Measurements from ENCODE around the gene EPS8L1. TPM values are rescaled to one million over a fixed set of nuclear protein-coding genes. Genes with fewer than 3 reads are reported as not detected.
"Not testable (repeated sequence)": the region's sequence is repeated elsewhere in the genome, so short reads cannot be mapped to it uniquely, and the experiment has no call there.

The EPS8L1 gene
- total RNA-seq (under 1 TPM in 1 of 4 donors, not detected in 3; 0.28 TPM), polyA plus RNA-seq (10 to 100 TPM; 36.3 to 77.8 (median 37.8) TPM)

DNA sequence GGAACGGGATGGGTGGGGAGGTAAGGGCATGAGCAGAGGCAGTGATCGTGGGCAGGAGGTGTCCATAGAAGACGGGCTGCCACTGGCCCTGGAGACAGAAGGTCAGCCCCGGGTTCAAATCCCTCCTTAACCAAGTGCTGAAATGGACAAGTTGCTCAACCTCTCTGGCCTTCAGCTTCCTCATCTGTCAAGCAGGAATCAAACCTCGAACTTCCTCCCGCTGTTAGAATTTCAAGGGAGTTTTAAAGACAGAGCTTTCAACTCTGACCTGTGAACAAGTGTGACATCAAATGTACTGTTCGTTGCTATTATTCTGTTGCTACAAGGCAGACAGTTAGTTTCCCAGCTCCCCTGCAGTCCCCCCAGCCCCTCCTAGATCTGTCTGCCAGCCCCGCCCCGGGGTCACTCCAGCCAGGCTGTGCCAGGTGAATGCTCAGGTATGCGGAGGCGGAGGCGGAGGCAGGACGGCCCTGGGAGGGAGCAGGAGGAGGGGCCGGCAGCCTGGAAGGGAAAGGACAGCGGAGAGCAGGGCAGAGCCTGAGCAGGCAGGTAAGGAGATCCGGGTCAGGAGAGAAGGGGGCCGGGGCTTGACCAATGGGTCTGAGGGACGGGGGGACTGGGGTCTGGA, at the start of gene EPS8L1:
EPS8L1 (plus strand) TSS at position 499 of the 628 bp plus-strand sequence. CDS start 576 bp downstream, outside the sequence.
- DNase-seq, result no peak
- H3K4me1 ChIP-seq, result peaks cover 0 to 8% (median 7%) of the 10 kb centered on the region in 4 donors
- H3K27me3 ChIP-seq, result peaks cover 29 to 84% (median 59%) of the 10 kb centered on the region in 3 donors
- 15 to 38% methylated on average over 18 of the region's 18 CpGs for WGBS, 2 donors
- intact Hi-C loops (cut with DNase I), result no loop called here
- no peaks in the 10 kb centered on the region for H3K9me3 ChIP-seq
- H3K4me3 ChIP-seq, result no peak within 1 kb of the TSS
- no peak within 1 kb of the TSS for H3K27ac ChIP-seq
- H3K36me3 ChIP-seq, result no peaks in the 10 kb centered on the region
- no peak for TF ChIP-seq POLR2AphosphoS5 (IDR thresholded peaks at IDR 0.05)
- TF ChIP-seq, protein P1, sequence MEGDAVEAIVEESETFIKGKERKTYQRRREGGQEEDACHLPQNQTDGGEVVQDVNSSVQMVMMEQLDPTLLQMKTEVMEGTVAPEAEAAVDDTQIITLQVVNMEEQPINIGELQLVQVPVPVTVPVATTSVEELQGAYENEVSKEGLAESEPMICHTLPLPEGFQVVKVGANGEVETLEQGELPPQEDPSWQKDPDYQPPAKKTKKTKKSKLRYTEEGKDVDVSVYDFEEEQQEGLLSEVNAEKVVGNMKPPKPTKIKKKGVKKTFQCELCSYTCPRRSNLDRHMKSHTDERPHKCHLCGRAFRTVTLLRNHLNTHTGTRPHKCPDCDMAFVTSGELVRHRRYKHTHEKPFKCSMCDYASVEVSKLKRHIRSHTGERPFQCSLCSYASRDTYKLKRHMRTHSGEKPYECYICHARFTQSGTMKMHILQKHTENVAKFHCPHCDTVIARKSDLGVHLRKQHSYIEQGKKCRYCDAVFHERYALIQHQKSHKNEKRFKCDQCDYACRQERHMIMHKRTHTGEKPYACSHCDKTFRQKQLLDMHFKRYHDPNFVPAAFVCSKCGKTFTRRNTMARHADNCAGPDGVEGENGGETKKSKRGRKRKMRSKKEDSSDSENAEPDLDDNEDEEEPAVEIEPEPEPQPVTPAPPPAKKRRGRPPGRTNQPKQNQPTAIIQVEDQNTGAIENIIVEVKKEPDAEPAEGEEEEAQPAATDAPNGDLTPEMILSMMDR (IDR thresholded peaks at IDR 0.05), result no peak
- no peak for TF ChIP-seq POLR2A (IDR thresholded peaks at IDR 0.05)
- no peak for TF ChIP-seq EP300 (IDR thresholded peaks at IDR 0.05)

DNA sequence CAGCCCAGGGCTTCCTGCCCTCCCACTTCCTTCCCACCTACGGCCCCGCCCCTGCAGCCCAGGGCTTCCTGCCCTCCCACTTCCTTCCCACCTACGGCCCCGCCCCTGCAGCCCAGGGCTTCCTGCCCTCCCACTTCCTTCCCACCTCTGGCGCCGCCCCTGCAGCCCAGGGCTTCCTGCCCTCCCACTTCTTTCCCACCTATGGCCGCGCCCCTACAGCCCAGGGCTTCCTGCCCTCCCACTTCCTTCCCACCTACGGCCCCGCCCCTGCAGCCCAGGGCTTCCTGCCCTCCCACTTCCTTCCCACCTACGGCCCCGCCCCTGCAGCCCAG, 48.6 kb upstream of the EPS8L1 start:
- H3K27ac ChIP-seq; H3K4me1 ChIP-seq; H3K9me3 ChIP-seq; DNase-seq; intact Hi-C loops (cut with DNase I); H3K27me3 ChIP-seq; H3K4me3 ChIP-seq; H3K36me3 ChIP-seq: not testable (repeated sequence)
- 78 to 87% methylated on average over 6 to 10 of the region's 12 CpGs for WGBS, 2 donors

DNA sequence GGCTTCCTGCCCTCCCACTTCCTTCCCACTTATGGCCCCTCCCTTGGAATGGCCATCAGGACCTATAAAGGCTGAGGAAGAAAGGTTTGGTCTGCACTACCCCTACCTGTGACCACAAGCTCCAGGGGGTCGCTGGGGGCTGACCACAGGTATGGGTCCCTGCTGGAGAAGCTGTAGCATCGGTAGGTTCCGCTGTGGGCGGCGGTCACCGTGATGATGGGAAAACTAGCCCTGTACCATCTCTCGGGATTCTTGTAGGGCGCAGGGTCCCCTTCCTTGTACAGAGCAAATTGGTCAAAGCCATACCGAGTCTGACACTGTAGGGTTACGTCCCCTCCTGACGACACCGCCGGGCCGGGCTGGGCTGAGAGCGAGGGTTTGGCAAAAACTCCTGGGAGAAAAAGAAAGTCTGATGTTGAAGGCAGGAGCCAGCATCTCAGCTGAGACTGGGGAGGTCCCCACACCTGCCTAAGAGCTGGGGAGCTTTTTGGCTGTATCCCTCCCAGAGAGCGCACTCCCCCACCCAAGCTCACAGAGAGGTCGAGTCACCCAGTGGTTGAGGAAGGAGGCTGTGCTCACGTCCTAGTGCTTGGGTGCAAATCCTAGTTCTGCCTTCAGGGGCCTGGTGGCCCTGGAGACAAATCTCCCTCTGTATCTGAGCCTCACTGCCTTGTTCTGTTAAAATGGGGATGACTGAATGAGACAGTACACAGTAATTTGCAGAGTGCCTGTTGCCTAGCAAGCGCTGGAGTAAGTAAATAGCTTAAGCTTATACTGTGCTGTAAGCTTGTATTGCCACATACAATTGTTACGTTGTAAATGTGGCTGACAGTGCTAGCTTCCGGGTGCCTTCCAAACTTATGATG, 48.0 kb upstream of the EPS8L1 start:
- 70 to 84% methylated on average over 21 of the region's 21 CpGs for WGBS, 2 donors
- Histone ChIP-seq H3K27ac (no peak overlapping the region), H3K9me3 (no peaks in the 10 kb centered on the region), H3K36me3 (no peaks in the 10 kb centered on the region), H3K4me3 (no peak overlapping the region), H3K27me3 (no peaks in the 10 kb centered on the region), H3K4me1 (no peaks in the 10 kb centered on the region)
- intact Hi-C loops (cut with DNase I), result no loop called here
- TF ChIP-seq POLR2A (IDR thresholded peaks at IDR 0.05), result no peak
- no peak for DNase-seq

DNA sequence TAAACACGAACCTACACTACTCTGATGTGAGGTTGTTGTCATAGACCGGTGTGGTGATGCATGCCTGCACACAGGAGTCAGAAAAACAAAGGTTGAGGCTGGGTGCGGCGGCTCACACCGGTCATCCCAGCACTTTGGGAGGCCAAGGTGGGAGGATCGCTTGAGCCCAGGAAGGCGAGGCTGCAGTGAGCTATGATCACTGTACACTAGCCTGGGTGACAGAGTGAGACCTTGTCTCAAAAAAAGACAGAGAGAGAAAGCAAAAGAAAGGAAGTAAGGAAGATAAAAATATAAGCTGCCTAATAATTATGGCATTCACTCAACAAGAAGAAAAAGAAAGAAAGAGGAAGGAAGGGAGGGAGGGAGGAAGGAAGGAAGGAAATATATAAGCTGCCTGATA, 46.9 kb upstream of the EPS8L1 start:
- H3K36me3 ChIP-seq, result no peaks in the 10 kb centered on the region
- H3K4me3 ChIP-seq, result no peak overlapping the region
- intact Hi-C loops (cut with DNase I), result no loop called here
- H3K27me3 ChIP-seq, result no peaks in the 10 kb centered on the region
- TF ChIP-seq, protein P1 (IDR thresholded peaks at IDR 0.05), result no peak
- TF ChIP-seq POLR2A (IDR thresholded peaks at IDR 0.05), result no peak
- TF ChIP-seq POLR2AphosphoS5 (IDR thresholded peaks at IDR 0.05), result no peak
- no peak for TF ChIP-seq EP300 (IDR thresholded peaks at IDR 0.05)
- H3K4me1 ChIP-seq, result no peaks in the 10 kb centered on the region
- DNase-seq, result no peak
- 84 to 92% methylated on average over 7 of the region's 7 CpGs for WGBS, 2 donors
- H3K27ac ChIP-seq, result no peak overlapping the region
- no peaks in the 10 kb centered on the region for H3K9me3 ChIP-seq

DNA sequence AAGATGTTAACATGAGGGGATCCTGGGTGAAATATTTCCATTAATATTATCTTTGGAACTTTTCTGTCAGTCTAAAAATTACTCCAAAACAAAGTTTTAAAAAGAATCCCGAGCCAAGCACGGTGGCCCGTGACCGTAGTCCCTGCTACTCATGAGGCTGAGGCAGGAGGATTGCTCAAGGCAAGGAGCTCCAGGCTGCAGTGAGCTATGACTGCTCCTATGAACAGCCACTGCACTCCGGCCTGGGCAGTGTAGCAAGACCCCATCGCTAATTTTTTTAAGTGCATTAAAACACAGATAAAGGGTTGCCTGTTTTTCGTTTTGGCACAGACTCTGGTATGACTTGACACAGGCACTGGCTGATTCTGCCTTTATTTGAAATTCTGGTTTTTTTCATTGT, 44.5 kb upstream of the EPS8L1 start:
- intact Hi-C loops (cut with DNase I), result no loop called here
- Histone ChIP-seq H3K27me3 (no peaks in the 10 kb centered on the region), H3K4me3 (no peak overlapping the region), H3K4me1 (no peaks in the 10 kb centered on the region), H3K27ac (no peak overlapping the region), H3K36me3 (no peaks in the 10 kb centered on the region), H3K9me3 (no peaks in the 10 kb centered on the region)
- peak; percentile 30 for DNase-seq
- TF ChIP-seq POLR2A (IDR thresholded peaks at IDR 0.05) (no peak), POLR2AphosphoS5 (IDR thresholded peaks at IDR 0.05) (no peak), EP300 (IDR thresholded peaks at IDR 0.05) (no peak)
- TF ChIP-seq, protein P1 (IDR thresholded peaks at IDR 0.05), result no peak
- 86 to 87% methylated on average over 7 of the region's 7 CpGs for WGBS, 2 donors
